Measurements from ENCODE around the gene SCN3A.

DNA sequence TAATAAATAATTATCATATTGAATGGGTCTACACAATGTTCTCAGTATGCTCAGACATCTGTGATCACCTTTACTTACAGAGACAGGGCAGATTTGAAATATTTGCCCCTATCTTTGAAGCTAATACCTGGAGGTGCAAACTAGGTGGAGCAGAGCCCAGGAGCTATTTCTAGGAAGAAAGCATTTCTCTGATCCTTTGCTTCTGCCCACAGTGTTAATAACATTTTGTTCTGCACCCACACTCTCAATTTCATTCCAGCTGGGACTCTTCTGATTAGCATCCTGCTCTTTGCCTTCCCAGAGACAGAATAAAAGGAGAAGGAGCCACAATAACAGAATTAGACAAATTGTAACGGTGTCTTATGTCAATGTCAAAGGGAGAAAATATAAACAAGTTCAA is 23.7 kb upstream of the SCN3A start:
- TF ChIP-seq, protein P1, sequence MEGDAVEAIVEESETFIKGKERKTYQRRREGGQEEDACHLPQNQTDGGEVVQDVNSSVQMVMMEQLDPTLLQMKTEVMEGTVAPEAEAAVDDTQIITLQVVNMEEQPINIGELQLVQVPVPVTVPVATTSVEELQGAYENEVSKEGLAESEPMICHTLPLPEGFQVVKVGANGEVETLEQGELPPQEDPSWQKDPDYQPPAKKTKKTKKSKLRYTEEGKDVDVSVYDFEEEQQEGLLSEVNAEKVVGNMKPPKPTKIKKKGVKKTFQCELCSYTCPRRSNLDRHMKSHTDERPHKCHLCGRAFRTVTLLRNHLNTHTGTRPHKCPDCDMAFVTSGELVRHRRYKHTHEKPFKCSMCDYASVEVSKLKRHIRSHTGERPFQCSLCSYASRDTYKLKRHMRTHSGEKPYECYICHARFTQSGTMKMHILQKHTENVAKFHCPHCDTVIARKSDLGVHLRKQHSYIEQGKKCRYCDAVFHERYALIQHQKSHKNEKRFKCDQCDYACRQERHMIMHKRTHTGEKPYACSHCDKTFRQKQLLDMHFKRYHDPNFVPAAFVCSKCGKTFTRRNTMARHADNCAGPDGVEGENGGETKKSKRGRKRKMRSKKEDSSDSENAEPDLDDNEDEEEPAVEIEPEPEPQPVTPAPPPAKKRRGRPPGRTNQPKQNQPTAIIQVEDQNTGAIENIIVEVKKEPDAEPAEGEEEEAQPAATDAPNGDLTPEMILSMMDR (optimal IDR thresholded peaks at IDR 0.05 in 1 of 3, IDR thresholded peaks at IDR 0.05 in 1 of 3, conservative IDR thresholded peaks at IDR 0.05 in 1 of 3; ENCODE audit: extremely low read depth in 1 of 3, insufficient read depth in 2 of 3, low read length in 3 of 3) = no peak
- TF ChIP-seq EZH2 (IDR thresholded peaks at IDR 0.05; ENCODE audit: low read length) = no peak
